Measurements from ENCODE around the gene DUSP14.

DNA sequence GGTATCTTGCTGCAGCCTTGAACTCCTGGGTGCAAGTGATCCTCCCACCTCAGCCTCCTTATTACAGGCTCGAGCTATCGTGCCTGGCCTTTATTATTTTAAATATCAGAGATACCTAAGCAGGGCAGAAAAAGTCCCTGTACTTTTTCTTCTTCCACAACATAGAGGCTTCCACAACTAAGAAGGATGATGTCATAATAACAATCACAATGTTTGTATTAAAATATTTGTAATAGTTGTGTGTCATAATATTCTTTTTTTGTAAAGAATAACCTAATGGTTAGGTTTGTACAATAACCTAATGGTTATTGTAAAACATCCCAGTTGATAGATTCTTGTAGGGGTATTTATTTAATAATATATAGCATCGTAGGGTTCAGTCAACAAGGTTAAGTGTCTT, 26.7 kb upstream of the DUSP14 start:
- TF ChIP-seq, protein P1, sequence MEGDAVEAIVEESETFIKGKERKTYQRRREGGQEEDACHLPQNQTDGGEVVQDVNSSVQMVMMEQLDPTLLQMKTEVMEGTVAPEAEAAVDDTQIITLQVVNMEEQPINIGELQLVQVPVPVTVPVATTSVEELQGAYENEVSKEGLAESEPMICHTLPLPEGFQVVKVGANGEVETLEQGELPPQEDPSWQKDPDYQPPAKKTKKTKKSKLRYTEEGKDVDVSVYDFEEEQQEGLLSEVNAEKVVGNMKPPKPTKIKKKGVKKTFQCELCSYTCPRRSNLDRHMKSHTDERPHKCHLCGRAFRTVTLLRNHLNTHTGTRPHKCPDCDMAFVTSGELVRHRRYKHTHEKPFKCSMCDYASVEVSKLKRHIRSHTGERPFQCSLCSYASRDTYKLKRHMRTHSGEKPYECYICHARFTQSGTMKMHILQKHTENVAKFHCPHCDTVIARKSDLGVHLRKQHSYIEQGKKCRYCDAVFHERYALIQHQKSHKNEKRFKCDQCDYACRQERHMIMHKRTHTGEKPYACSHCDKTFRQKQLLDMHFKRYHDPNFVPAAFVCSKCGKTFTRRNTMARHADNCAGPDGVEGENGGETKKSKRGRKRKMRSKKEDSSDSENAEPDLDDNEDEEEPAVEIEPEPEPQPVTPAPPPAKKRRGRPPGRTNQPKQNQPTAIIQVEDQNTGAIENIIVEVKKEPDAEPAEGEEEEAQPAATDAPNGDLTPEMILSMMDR (IDR thresholded peaks at IDR 0.05): no peak
- no peak for TF ChIP-seq EP300 (IDR thresholded peaks at IDR 0.05)
- TF ChIP-seq POLR2A (IDR thresholded peaks at IDR 0.05): no peak
- TF ChIP-seq POLR2AphosphoS5 (IDR thresholded peaks at IDR 0.05): no peak

All from upper lobe of left lung (tissue), 4 donors.